HL-60/S4 treated with phorbol 12-myristate 13-acetate at 8.2 ng/mL for 4 days and 3 days (cell line): ENCODE measurements around the gene PDCD6IP.

Experiments
- in situ Hi-C: fragments of 300-500 bp; cut with MboI; formaldehyde crosslinking; loops from 2 replicates; pipeline ENCODE4 v1.15.0; 2022; ENCODE audit warnings: low sequenced_read_pairs

The PDCD6IP gene

GRCh38 chr3:33918126-33918756 is 119.8 kb downstream of the PDCD6IP start:
- in situ Hi-C loops, result no loop called here
